Neural progenitor cell (in vitro differentiated cells): Measurements from ENCODE around the gene E2F2. TPM values are rescaled to one million over a fixed set of nuclear protein-coding genes. Genes with fewer than 3 reads are reported as not detected.
A peak's percentile ranks its signal among the peaks of the same experiment; 100 is the strongest.

Experiments
- DNase-seq: peaks from one replicate; pipeline ENCODE4 v3.0.0-alpha.2; 2016; ENCODE audit warnings: low spot score
- H2AFZ ChIP-seq: fragments of 200-600 bp; sonication (generic); replicated peaks from 2 replicates; pipeline ENCODE4 v1.6.1; 2016; ENCODE audit warnings: antibody characterized with exemption
- H3F3A ChIP-seq: fragments of 200-600 bp; sonication (generic); 2 replicates; pipeline ENCODE4 v1.6.1; 2016; ENCODE audit warnings: antibody characterized with exemption, low read depth
- H3K27ac ChIP-seq: fragments of 200-600 bp; sonication (generic); 2 replicates; pipeline ENCODE4 v1.5.1; 2016; ENCODE audit warnings: mild to moderate bottlenecking
- H3K27me3 ChIP-seq: fragments of 200-600 bp; sonication (generic); 2 replicates; pipeline ENCODE4 v1.6.1; 2016; ENCODE audit warnings: mild to moderate bottlenecking, moderate library complexity
- H3K36me3 ChIP-seq: fragments of 200-600 bp; sonication (generic); 2 replicates; pipeline ENCODE4 v1.5.1; 2016
- H3K4me1 ChIP-seq: fragments of 200-600 bp; sonication (generic); 2 replicates; pipeline ENCODE4 v1.6.1; 2016; ENCODE audit warnings: mixed run types
- H3K4me2 ChIP-seq: fragments of 200-600 bp; sonication (generic); 2 replicates; pipeline ENCODE4 v1.6.1; 2016
- H3K4me3 ChIP-seq: fragments of 200-600 bp; sonication (generic); 2 replicates; pipeline ENCODE4 v1.5.1; 2016
- H3K79me2 ChIP-seq: fragments of 200-600 bp; sonication (generic); 2 replicates; pipeline ENCODE4 v1.6.1; 2016; ENCODE audit warnings: low read depth
- H3K9ac ChIP-seq: fragments of 200-600 bp; sonication (generic); 2 replicates; pipeline ENCODE4 v1.6.1; 2016
- H3K9me3 ChIP-seq: fragments of 200-600 bp; sonication (generic); 2 replicates; pipeline ENCODE4 v1.5.1; 2016; ENCODE audit warnings: low read depth
- H4K20me1 ChIP-seq: fragments of 200-600 bp; sonication (generic); 2 replicates; pipeline ENCODE4 v1.6.1; 2016; ENCODE audit warnings: low read depth
- H3K27ac Mint-ChIP-seq: 3 replicates; pipeline ENCODE4 v1.8.0; 2021; ENCODE audit warnings: mixed read lengths
- H3K27me3 Mint-ChIP-seq: 2 replicates; pipeline ENCODE4 v1.8.0; 2022; ENCODE audit warnings: low read depth, mild to moderate bottlenecking, inconsistent platforms, moderate library complexity, mixed read lengths; ENCODE audit not compliant: insufficient read depth
- H3K36me3 Mint-ChIP-seq: 3 replicates; pipeline ENCODE4 v1.8.0; 2021; ENCODE audit warnings: mixed read lengths
- H3K4me1 Mint-ChIP-seq: 3 replicates; pipeline ENCODE4 v1.8.0; 2021; ENCODE audit warnings: mixed read lengths
- H3K4me3 Mint-ChIP-seq: 3 replicates; pipeline ENCODE4 v1.8.0; 2021; ENCODE audit warnings: mild to moderate bottlenecking, moderate library complexity, mixed read lengths
- H3K9me3 Mint-ChIP-seq: 3 replicates; pipeline ENCODE4 v1.8.0; 2020; ENCODE audit warnings: mixed read lengths
- CTCF ChIP-seq: fragments of 200-600 bp; sonication (generic); IDR thresholded peaks from 2 replicates; pipeline ENCODE4 v1.5.1; 2017; ENCODE audit warnings: antibody characterized with exemption, mild to moderate bottlenecking
- EZH2 ChIP-seq: fragments of 200-600 bp; sonication (generic); IDR thresholded peaks from 2 replicates; pipeline ENCODE4 v1.6.1; 2017; ENCODE audit warnings: antibody characterized with exemption, mild to moderate bottlenecking, moderate library complexity
- EZH2phosphoT487 ChIP-seq: fragments of 200-600 bp; sonication (generic); IDR thresholded peaks from 2 replicates; pipeline ENCODE4 v1.6.1; 2017; ENCODE audit warnings: antibody characterized with exemption
- total RNA-seq: library from RNA; depleted of rRNA; stranded (reverse); fragments of >200 nt; gene quantifications from 2 replicates; pipeline ENCODE4 v1.2.3, GENCODE V29; 2015; ENCODE audit warnings: low replicate concordance

E2F2 gene
- total RNA-seq, 1 donor from 2014 or later = 3.4 TPM

GRCh38 chr1:23564529-23565122 is 33.6 kb upstream of the E2F2 start:
- H3K4me2 ChIP-seq = peak overlapping the region; percentile 49
- peak overlapping the region; percentile 85 for H3K27ac ChIP-seq
- no peak overlapping the region for H2AFZ ChIP-seq
- Mint-ChIP-seq H3K4me1 (peaks cover 90% of the 10 kb centered on the region), H3K27ac (peak overlapping the region; percentile 100), H3K9me3 (no peaks in the 10 kb centered on the region), H3K27me3 (peaks cover 11% of the 10 kb centered on the region), H3K36me3 (no peaks in the 10 kb centered on the region), H3K4me3 (no peak overlapping the region)
- H3K79me2 ChIP-seq = peaks cover 19% of the 10 kb centered on the region
- DNase-seq = peak; percentile 35
- no peaks in the 10 kb centered on the region for H3K27me3 ChIP-seq
- H3K9ac ChIP-seq = no peak overlapping the region
- H4K20me1 ChIP-seq = no peaks in the 10 kb centered on the region
- peaks cover 77% of the 10 kb centered on the region for H3K4me1 ChIP-seq
- no peaks in the 10 kb centered on the region for H3K36me3 ChIP-seq
- peaks cover 96% of the 10 kb centered on the region for H3F3A ChIP-seq
- no peak for TF ChIP-seq EZH2phosphoT487
- no peak for TF ChIP-seq EZH2
- TF ChIP-seq CTCF = no peak
- H3K4me3 ChIP-seq = no peak overlapping the region
- H3K9me3 ChIP-seq = no peaks in the 10 kb centered on the region

GRCh38 chr1:23563755-23564374 is 32.8 kb upstream of the E2F2 start:
- H3K9me3 Mint-ChIP-seq = no peaks in the 10 kb centered on the region
- H3K27me3 ChIP-seq = no peaks in the 10 kb centered on the region
- no peak overlapping the region for H3K9ac ChIP-seq
- peaks cover 69% of the 10 kb centered on the region for H3K4me1 ChIP-seq
- peak overlapping the region; percentile 24 for H3K4me2 ChIP-seq
- H3K27ac Mint-ChIP-seq = peak overlapping the region; percentile 100
- peaks cover 15% of the 10 kb centered on the region for H3K27me3 Mint-ChIP-seq
- peaks cover 4% of the 10 kb centered on the region for H4K20me1 ChIP-seq
- H3K4me1 Mint-ChIP-seq = peaks cover 84% of the 10 kb centered on the region
- peak overlapping the region; percentile 91 for H3K4me3 Mint-ChIP-seq
- no peaks in the 10 kb centered on the region for H3K9me3 ChIP-seq
- H3K4me3 ChIP-seq = no peak overlapping the region
- peaks cover 93% of the 10 kb centered on the region for H3F3A ChIP-seq
- no peaks in the 10 kb centered on the region for H3K36me3 ChIP-seq
- H3K36me3 Mint-ChIP-seq = no peaks in the 10 kb centered on the region
- TF ChIP-seq EZH2 (no peak), EZH2phosphoT487 (no peak), CTCF (no peak)
- no peak overlapping the region for H2AFZ ChIP-seq
- peaks cover 25% of the 10 kb centered on the region for H3K79me2 ChIP-seq
- H3K27ac ChIP-seq = peak overlapping the region; percentile 100
- no peak for DNase-seq

- Mint-ChIP-seq H3K36me3 (peaks cover 4% of the 10 kb centered on the region), H3K9me3 (no peaks in the 10 kb centered on the region), H3K4me3 (peak overlapping the region; percentile 91), H3K4me1 (peaks cover 78% of the 10 kb centered on the region), H3K27ac (peak overlapping the region; percentile 100), H3K27me3 (peaks cover 15% of the 10 kb centered on the region)
- peaks cover 13% of the 10 kb centered on the region for H4K20me1 ChIP-seq
- H3K4me3 ChIP-seq = peak overlapping the region; percentile 9
- H3K9ac ChIP-seq = peak overlapping the region; percentile 7
- H3K9me3 ChIP-seq = no peaks in the 10 kb centered on the region
- H3K4me2 ChIP-seq = peak overlapping the region; percentile 51
- H3K4me1 ChIP-seq = peaks cover 67% of the 10 kb centered on the region
- TF ChIP-seq EZH2phosphoT487 (no peak), EZH2 (no peak), CTCF (no peak)
- H3K79me2 ChIP-seq = peaks cover 34% of the 10 kb centered on the region
- H2AFZ ChIP-seq = no peak overlapping the region
- no peak for DNase-seq
- H3F3A ChIP-seq = peaks cover 93% of the 10 kb centered on the region
- H3K36me3 ChIP-seq = no peaks in the 10 kb centered on the region
- H3K27ac ChIP-seq = peak overlapping the region; percentile 100
- no peaks in the 10 kb centered on the region for H3K27me3 ChIP-seq
Observed at GRCh38 chr1:23563003-23563402, 32.0 kb upstream of the E2F2 start.
